Type B pancreatic cell (in vitro differentiated cells): Measurements from ENCODE around the gene RBM24. TPM values are rescaled to one million over a fixed set of nuclear protein-coding genes. Genes with fewer than 3 reads are reported as not detected.

Source experiments
- DNase-seq: peaks from one replicate; pipeline ENCODE4 v3.0.0; 2021; ENCODE audit warnings: mixed read lengths; ENCODE audit not compliant: unreplicated experiment; ENCODE audit errors: extremely low spot score
- H3K27ac Mint-ChIP-seq: 2 replicates; pipeline ENCODE4 v1.8.0; 2021; ENCODE audit warnings: mild to moderate bottlenecking, mixed read lengths
- H3K27me3 Mint-ChIP-seq: 2 replicates; pipeline ENCODE4 v1.8.0; 2021; ENCODE audit warnings: mixed read lengths
- H3K36me3 Mint-ChIP-seq: 2 replicates; pipeline ENCODE4 v1.8.0; 2021; ENCODE audit warnings: mixed read lengths
- H3K4me1 Mint-ChIP-seq: one replicate; pipeline ENCODE4 v1.8.0; 2021; ENCODE audit warnings: mixed read lengths; ENCODE audit not compliant: unreplicated experiment
- H3K4me3 Mint-ChIP-seq: 2 replicates; pipeline ENCODE4 v1.8.0; 2021; ENCODE audit warnings: mild to moderate bottlenecking, mixed read lengths
- H3K9me3 Mint-ChIP-seq: 2 replicates; pipeline ENCODE4 v1.8.0; 2021; ENCODE audit warnings: mixed read lengths
- total RNA-seq: library from RNA; stranded (reverse); gene quantifications from 2 replicates; pipeline ENCODE4 v1.2.1, GENCODE V29; 2021; ENCODE audit warnings: low replicate concordance
- TF ChIP-seq, protein P1 (sequence below): fragments of 200-600 bp; sonication (generic); conservative IDR thresholded peaks from 2 replicates; pipeline ENCODE4 v1.5.0; 2021; ENCODE audit warnings: antibody characterized with exemption, mild to moderate bottlenecking

Gene RBM24
- total RNA-seq, 1 donor from 2014 or later = 4.2 TPM

DNA sequence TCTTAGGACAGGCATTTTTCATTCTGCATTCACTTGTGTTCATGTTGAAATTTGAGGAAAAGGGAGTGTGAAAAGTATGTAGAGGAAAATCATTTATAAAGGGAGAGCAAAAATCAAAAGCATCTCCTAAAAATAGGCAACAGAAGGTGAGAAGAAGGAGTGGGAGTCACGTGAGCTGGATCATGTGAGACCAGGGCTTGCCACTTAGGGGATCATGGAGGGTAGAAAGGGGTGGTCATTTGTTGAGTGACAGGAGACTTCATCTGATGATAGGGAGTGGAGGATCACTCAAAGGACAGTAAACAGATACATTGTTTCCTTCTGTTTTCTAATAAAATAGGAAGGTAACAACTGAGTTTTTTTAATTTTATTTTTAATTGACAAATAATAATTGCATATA lies 17.1 kb downstream of the RBM24 start:
- Mint-ChIP-seq H3K27me3 (peaks cover 2% of the 10 kb centered on the region), H3K27ac (no peak overlapping the region), H3K4me1 (peaks cover 8% of the 10 kb centered on the region), H3K36me3 (no peaks in the 10 kb centered on the region), H3K4me3 (no peak overlapping the region), H3K9me3 (no peaks in the 10 kb centered on the region)
- TF ChIP-seq, protein P1, sequence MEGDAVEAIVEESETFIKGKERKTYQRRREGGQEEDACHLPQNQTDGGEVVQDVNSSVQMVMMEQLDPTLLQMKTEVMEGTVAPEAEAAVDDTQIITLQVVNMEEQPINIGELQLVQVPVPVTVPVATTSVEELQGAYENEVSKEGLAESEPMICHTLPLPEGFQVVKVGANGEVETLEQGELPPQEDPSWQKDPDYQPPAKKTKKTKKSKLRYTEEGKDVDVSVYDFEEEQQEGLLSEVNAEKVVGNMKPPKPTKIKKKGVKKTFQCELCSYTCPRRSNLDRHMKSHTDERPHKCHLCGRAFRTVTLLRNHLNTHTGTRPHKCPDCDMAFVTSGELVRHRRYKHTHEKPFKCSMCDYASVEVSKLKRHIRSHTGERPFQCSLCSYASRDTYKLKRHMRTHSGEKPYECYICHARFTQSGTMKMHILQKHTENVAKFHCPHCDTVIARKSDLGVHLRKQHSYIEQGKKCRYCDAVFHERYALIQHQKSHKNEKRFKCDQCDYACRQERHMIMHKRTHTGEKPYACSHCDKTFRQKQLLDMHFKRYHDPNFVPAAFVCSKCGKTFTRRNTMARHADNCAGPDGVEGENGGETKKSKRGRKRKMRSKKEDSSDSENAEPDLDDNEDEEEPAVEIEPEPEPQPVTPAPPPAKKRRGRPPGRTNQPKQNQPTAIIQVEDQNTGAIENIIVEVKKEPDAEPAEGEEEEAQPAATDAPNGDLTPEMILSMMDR = no peak
- no peak for DNase-seq

GRCh38 chr6:17299222-17299621 lies 18.1 kb downstream of the RBM24 start:
- peaks cover 4% of the 10 kb centered on the region for H3K36me3 Mint-ChIP-seq
- H3K9me3 Mint-ChIP-seq = no peaks in the 10 kb centered on the region
- TF ChIP-seq, protein P1 = no peak
- DNase-seq = no peak
- no peak overlapping the region for H3K27ac Mint-ChIP-seq
- H3K4me1 Mint-ChIP-seq = peaks cover 8% of the 10 kb centered on the region
- H3K4me3 Mint-ChIP-seq = no peak overlapping the region
- H3K27me3 Mint-ChIP-seq = peaks cover 2% of the 10 kb centered on the region

DNA sequence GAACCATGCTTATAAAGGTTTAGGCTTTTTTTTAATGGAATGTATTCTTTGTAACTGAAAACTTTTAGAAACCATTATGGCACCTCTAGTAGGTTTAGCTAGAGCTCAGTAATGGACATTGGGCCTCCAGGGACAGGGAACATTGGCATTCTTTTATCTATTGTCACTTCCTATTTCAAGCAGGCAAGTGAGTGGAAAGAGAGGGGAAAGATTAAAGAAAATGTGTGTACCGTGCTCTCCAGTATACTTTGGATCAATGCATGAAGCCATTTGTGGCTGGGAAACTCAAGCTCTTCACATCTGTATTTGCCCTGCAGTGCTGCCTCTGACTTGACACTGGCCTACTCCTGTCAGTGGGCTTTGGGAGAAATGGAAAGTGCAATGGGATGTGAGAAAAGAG lies 18.6 kb downstream of the RBM24 start:
- Mint-ChIP-seq H3K4me3 (no peak overlapping the region), H3K36me3 (peaks cover 4% of the 10 kb centered on the region), H3K4me1 (peaks cover 8% of the 10 kb centered on the region), H3K9me3 (no peaks in the 10 kb centered on the region), H3K27ac (no peak overlapping the region), H3K27me3 (peaks cover 2% of the 10 kb centered on the region)
- TF ChIP-seq, protein P1 = no peak
- no peak for DNase-seq

DNA sequence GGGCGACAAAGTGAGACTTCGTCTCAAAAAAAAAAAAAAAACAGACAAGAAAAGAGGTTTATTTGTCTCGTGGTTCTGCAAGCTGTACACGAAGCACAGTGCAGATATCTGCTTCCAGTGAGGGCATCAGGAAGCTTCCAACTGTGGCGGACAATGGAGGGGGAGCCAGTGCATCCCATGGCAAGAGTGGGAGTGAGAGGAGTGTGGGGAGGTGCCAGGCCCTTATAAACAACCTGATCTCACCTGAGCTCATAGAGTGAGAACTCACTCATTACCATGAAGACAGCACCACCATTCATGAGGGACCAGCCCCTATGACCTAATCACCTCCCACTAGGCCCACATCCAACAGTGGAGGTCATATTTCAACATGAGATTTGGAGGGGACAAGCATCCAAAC lies 19.5 kb downstream of the RBM24 start:
- peaks cover 13% of the 10 kb centered on the region for H3K4me1 Mint-ChIP-seq
- no peak for DNase-seq
- no peak overlapping the region for H3K4me3 Mint-ChIP-seq
- H3K9me3 Mint-ChIP-seq = no peaks in the 10 kb centered on the region
- peaks cover 4% of the 10 kb centered on the region for H3K36me3 Mint-ChIP-seq
- peaks cover 2% of the 10 kb centered on the region for H3K27me3 Mint-ChIP-seq
- H3K27ac Mint-ChIP-seq = no peak overlapping the region
- TF ChIP-seq, protein P1 = no peak

DNA sequence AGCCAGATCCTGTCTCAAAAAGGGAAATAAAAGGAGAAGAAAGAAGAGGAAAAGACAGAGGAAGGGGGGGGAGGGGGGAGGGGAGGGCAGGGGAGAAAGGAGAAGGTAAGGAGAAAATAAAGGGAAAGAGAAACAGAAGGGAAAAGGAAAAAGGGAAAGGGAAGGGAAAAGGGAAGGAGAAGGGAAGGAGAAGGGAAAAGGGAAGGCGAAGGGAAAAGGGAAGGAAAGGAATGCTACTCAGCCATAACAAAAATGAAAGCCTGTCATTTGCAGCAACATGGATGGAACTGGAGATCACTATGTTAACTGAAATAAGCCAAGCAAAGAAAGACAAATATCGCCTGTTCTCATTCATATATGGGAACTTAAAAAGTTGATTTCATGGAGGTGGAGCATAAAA lies 22.3 kb downstream of the RBM24 start:
- peaks cover 4% of the 10 kb centered on the region for H3K36me3 Mint-ChIP-seq
- TF ChIP-seq, protein P1 = no peak
- no peak for DNase-seq
- H3K27ac Mint-ChIP-seq = no peak overlapping the region
- no peaks in the 10 kb centered on the region for H3K27me3 Mint-ChIP-seq
- no peaks in the 10 kb centered on the region for H3K9me3 Mint-ChIP-seq
- peaks cover 5% of the 10 kb centered on the region for H3K4me1 Mint-ChIP-seq
- H3K4me3 Mint-ChIP-seq = no peak overlapping the region
